Esophagus squamous epithelium (tissue), 5 donors: Measurements from ENCODE around the gene SPATA31D4. TPM values are rescaled to one million over a fixed set of nuclear protein-coding genes. Genes with fewer than 3 reads are reported as not detected.
"Not testable (repeated sequence)": the region's sequence is repeated elsewhere in the genome, so short reads cannot be mapped to it uniquely, and the experiment has no call there.

Source experiments
- DNase-seq: peaks from one replicate; lab custom pipeline; 2025; lab: John Stamatoyannopoulos, UW
- H3K27ac ChIP-seq, 4 donors: fragments of 200-600 bp; sonication (generic); one replicate each; pipeline ENCODE4 v1.5.1; 2016 to 2019; ENCODE audit warnings: mild to moderate bottlenecking in 1 of 4
- H3K27me3 ChIP-seq, 4 donors: fragments of 200-600 bp; sonication (generic); 1 replicate in 3 of 4; 2 replicates in 1 of 4; pipeline versions ENCODE4 v1.5.1 to v1.6.0; 2017 to 2021; ENCODE audit warnings: antibody characterized with exemption in 1 of 4
- H3K36me3 ChIP-seq, 3 donors: fragments of 200-600 bp; sonication (generic); one replicate each; pipeline ENCODE4 v1.5.1; 2016 to 2019
- H3K4me1 ChIP-seq, 3 donors: fragments of 200-600 bp; sonication (generic); one replicate each; pipeline ENCODE4 v1.5.1; 2017 to 2019
- H3K4me3 ChIP-seq, 4 donors: fragments of 200-600 bp; sonication (generic); 1 replicate in 3 of 4; 2 replicates in 1 of 4; pipeline ENCODE4 v1.5.1; 2016 to 2019; ENCODE audit warnings: mild to moderate bottlenecking in 2 of 4, moderate library complexity in 1 of 4
- H3K9me3 ChIP-seq, 3 donors: fragments of 200-600 bp; sonication (generic); one replicate each; pipeline ENCODE4 v1.5.1; 2016 to 2019
- CTCF ChIP-seq, 6 experiments: fragments of 450-650 bp in 4 of 6; fragments of 200-600 bp in 2 of 6; sonication (generic) in 2 of 6; IDR thresholded peaks; one replicate each; pipeline ENCODE4 v1.5.1; 2016 to 2019; ENCODE audit warnings: antibody characterized with exemption in 6 of 6, mild to moderate bottlenecking in 4 of 6, moderate library complexity in 4 of 6
- POLR2A ChIP-seq, 4 donors: fragments of 450-650 bp; IDR thresholded peaks; one replicate each; pipeline ENCODE4 v1.6.1; 2017; ENCODE audit warnings: antibody characterized with exemption in 4 of 4, mild to moderate bottlenecking in 4 of 4, moderate library complexity in 3 of 4
- WGBS, 2 donors: methylation state at CpG; one replicate each; pipeline ENCODE4 v1.1.5; 2018; 5-methylcytosine and 5-hydroxymethylcytosine counted together
- intact Hi-C: fragments of 100-400 bp; cut with DNase I; formaldehyde crosslinking; loops from one replicate; pipeline ENCODE4 v1.15.0; 2022
- total RNA-seq, 4 donors: library from RNA; depleted of rRNA; stranded (reverse); fragments of >200 nt; gene quantifications; one replicate each; pipeline ENCODE4 v1.1.0, GENCODE V29; 2016
- donor health status: DM: yes; HTN: yes; CAD: no.

SPATA31D4 gene
- total RNA-seq, 4 donors from 2014 or later, result not detected

- DNase-seq, result no peak
- Histone ChIP-seq H3K4me3 (no peak overlapping the region), H3K9me3 (no peaks in the 10 kb centered on the region), H3K4me1 (no peaks in the 10 kb centered on the region), H3K27me3 (no peaks in the 10 kb centered on the region), H3K27ac (no peak overlapping the region), H3K36me3 (no peaks in the 10 kb centered on the region)
- 67 to 76% methylated on average over 2 of the region's 2 CpGs for WGBS, 2 donors
- TF ChIP-seq POLR2A (IDR thresholded peaks at IDR 0.05) (no peak), CTCF (IDR thresholded peaks at IDR 0.05) (no peak)
- intact Hi-C loops, result no loop called here
These were observed 26.0 kb upstream of the SPATA31D4 start for GRCh38 chr9:81902196-81902595.

GRCh38 chr9:81902626-81903025, 25.6 kb upstream of the SPATA31D4 start:
- TF ChIP-seq CTCF (IDR thresholded peaks at IDR 0.05), result no peak
- TF ChIP-seq POLR2A (IDR thresholded peaks at IDR 0.05), result no peak
- no peaks in the 10 kb centered on the region for H3K4me1 ChIP-seq
- WGBS, 2 donors, result 58 to 70% methylated on average over 3 of the region's 3 CpGs
- H3K27ac ChIP-seq, result no peak overlapping the region
- H3K9me3 ChIP-seq, result no peaks in the 10 kb centered on the region
- H3K36me3 ChIP-seq, result no peaks in the 10 kb centered on the region
- H3K4me3 ChIP-seq, result no peak overlapping the region
- no peaks in the 10 kb centered on the region for H3K27me3 ChIP-seq
- intact Hi-C loops, result no loop called here
- DNase-seq, result no peak

GRCh38 chr9:81906671-81907070, 21.6 kb upstream of the SPATA31D4 start:
- Histone ChIP-seq H3K27me3 (no peaks in the 10 kb centered on the region), H3K27ac (no peak overlapping the region), H3K4me3 (no peak overlapping the region), H3K4me1 (no peaks in the 10 kb centered on the region), H3K36me3 (no peaks in the 10 kb centered on the region), H3K9me3 (no peaks in the 10 kb centered on the region)
- TF ChIP-seq CTCF (IDR thresholded peaks at IDR 0.05), result no peak
- TF ChIP-seq POLR2A (IDR thresholded peaks at IDR 0.05), result no peak
- 41 to 47% methylated on average over 3 of the region's 3 CpGs for WGBS, 2 donors
- no peak for DNase-seq
- intact Hi-C loops, result no loop called here

GRCh38 chr9:81912135-81912534, 16.1 kb upstream of the SPATA31D4 start:
- no peak for TF ChIP-seq POLR2A (IDR thresholded peaks at IDR 0.05)
- no peak for DNase-seq
- Histone ChIP-seq H3K4me1 (no peaks in the 10 kb centered on the region), H3K27me3 (no peaks in the 10 kb centered on the region), H3K9me3 (no peaks in the 10 kb centered on the region), H3K4me3 (no peak overlapping the region), H3K27ac (no peak overlapping the region), H3K36me3 (no peaks in the 10 kb centered on the region)
- intact Hi-C loops, result no loop called here
- 81 to 85% methylated on average over 6 of the region's 6 CpGs for WGBS, 2 donors

- DNase-seq, result no peak
- 91 to 93% methylated on average over 5 of the region's 5 CpGs for WGBS, 2 donors
- TF ChIP-seq POLR2A (IDR thresholded peaks at IDR 0.05), result no peak
- no peaks in the 10 kb centered on the region for H3K4me1 ChIP-seq
- no peaks in the 10 kb centered on the region for H3K9me3 ChIP-seq
- H3K27me3 ChIP-seq, result no peaks in the 10 kb centered on the region
- intact Hi-C loops, result no loop called here
- H3K4me3 ChIP-seq, result no peak overlapping the region
- no peaks in the 10 kb centered on the region for H3K36me3 ChIP-seq
- H3K27ac ChIP-seq, result no peak overlapping the region
These were observed 12.3 kb upstream of the SPATA31D4 start for GRCh38 chr9:81915801-81916505.

GRCh38 chr9:81918507-81918906, 9.7 kb upstream of the SPATA31D4 start:
- H3K27me3 ChIP-seq, intact Hi-C loops, H3K4me1 ChIP-seq, H3K36me3 ChIP-seq, H3K9me3 ChIP-seq, H3K27ac ChIP-seq, DNase-seq, H3K4me3 ChIP-seq: not testable (repeated sequence)
- 57% methylated on average over 1 of the region's 3 CpGs; no CpG with 5 or more reads in 1 of the 2 donors for WGBS, 2 donors

GRCh38 chr9:81930147-81930546, 1.9 kb downstream of the SPATA31D4 start:
- H3K4me1 ChIP-seq, H3K36me3 ChIP-seq, H3K27me3 ChIP-seq, intact Hi-C loops, H3K27ac ChIP-seq, H3K9me3 ChIP-seq, DNase-seq, H3K4me3 ChIP-seq: not testable (repeated sequence)
- no CpG with 5 or more reads among the region's 6 CpGs for WGBS, 2 donors

- no CpG with 5 or more reads among the region's 3 CpGs for WGBS, 2 donors
- not testable (repeated sequence) for H3K27ac ChIP-seq
These were observed 5.3 kb downstream of the SPATA31D4 start for GRCh38 chr9:81933547-81933946.

GRCh38 chr9:81943393-81943792, 15.2 kb downstream of the SPATA31D4 start, which contains the start of gene SPATA31D3:
SPATA31D3 (plus strand) TSS chr9:81943500; CDS start chr9:81943586, 86 bp downstream.
- DNase-seq, H3K27me3 ChIP-seq, H3K9me3 ChIP-seq, H3K27ac ChIP-seq, intact Hi-C loops, H3K4me3 ChIP-seq, H3K4me1 ChIP-seq, H3K36me3 ChIP-seq: not testable (repeated sequence)
- WGBS, 2 donors, result no CpG with 5 or more reads among the region's 2 CpGs

More at GRCh38 chr9:81933547-81933946, 5.3 kb downstream of the SPATA31D4 start:
- H3K9me3 ChIP-seq, H3K4me3 ChIP-seq, H3K27me3 ChIP-seq, intact Hi-C loops, DNase-seq, H3K36me3 ChIP-seq, H3K4me1 ChIP-seq: not testable (repeated sequence)

- DNase-seq, H3K9me3 ChIP-seq, H3K27ac ChIP-seq, H3K27me3 ChIP-seq, H3K36me3 ChIP-seq, intact Hi-C loops, H3K4me3 ChIP-seq, H3K4me1 ChIP-seq: not testable (repeated sequence)
- no CpG with 5 or more reads among the region's 3 CpGs for WGBS, 2 donors
These were observed 20.4 kb downstream of the SPATA31D4 start for GRCh38 chr9:81948650-81949049.
